Mononuclear cell (primary cell): ENCODE results near the gene GPR22. TPM values are rescaled to one million over a fixed set of nuclear protein-coding genes. Genes with fewer than 3 reads are reported as not detected.

Experiments
- H3K27me3 ChIP-seq: 2 replicates; pipeline ENCODE4 v1.6.0; 2011; ENCODE audit warnings: low read length, control low read depth; ENCODE audit not compliant: insufficient read depth
- H3K4me1 ChIP-seq: 2 replicates; pipeline ENCODE4 v1.5.1; 2011; ENCODE audit warnings: mild to moderate bottlenecking, low read length, control low read depth; ENCODE audit not compliant: insufficient read depth
- H3K4me3 ChIP-seq: 2 replicates; pipeline ENCODE4 v1.5.1; 2011; ENCODE audit warnings: mild to moderate bottlenecking, low read length, moderate library complexity
- H3K9me3 ChIP-seq: 2 replicates; pipeline ENCODE4 v1.5.1; 2011; ENCODE audit warnings: low read depth, mild to moderate bottlenecking, control low read depth, low read length
- total RNA-seq: library from RNA; depleted of rRNA; stranded (reverse); fragments of >200 nt; gene quantifications from one replicate; pipeline ENCODE4 v1.2.3, GENCODE V29; 2012

The GPR22 gene
- total RNA-seq, 1 donor, result 0.21 TPM

GRCh38 chr7:107499731-107500130, 29.9 kb downstream of the GPR22 start:
- Histone ChIP-seq H3K27me3 (no peaks in the 10 kb centered on the region), H3K4me3 (no peak overlapping the region), H3K9me3 (no peaks in the 10 kb centered on the region), H3K4me1 (no peaks in the 10 kb centered on the region)

- Histone ChIP-seq H3K9me3 (no peaks in the 10 kb centered on the region), H3K4me3 (no peak overlapping the region), H3K4me1 (peaks cover 4% of the 10 kb centered on the region), H3K27me3 (no peaks in the 10 kb centered on the region)
Measured at GRCh38 chr7:107501593-107501992, 31.7 kb downstream of the GPR22 start.

GRCh38 chr7:107502154-107502553, 32.3 kb downstream of the GPR22 start:
- peaks cover 10% of the 10 kb centered on the region for H3K4me1 ChIP-seq
- H3K27me3 ChIP-seq, result no peaks in the 10 kb centered on the region
- no peaks in the 10 kb centered on the region for H3K9me3 ChIP-seq
- H3K4me3 ChIP-seq, result no peak overlapping the region

- H3K27me3 ChIP-seq, result no peaks in the 10 kb centered on the region
- H3K4me3 ChIP-seq, result no peak overlapping the region
- peaks cover 11% of the 10 kb centered on the region for H3K4me1 ChIP-seq
- no peaks in the 10 kb centered on the region for H3K9me3 ChIP-seq
Measured at GRCh38 chr7:107502797-107503196, 32.9 kb downstream of the GPR22 start.

- H3K9me3 ChIP-seq, result no peaks in the 10 kb centered on the region
- peaks cover 11% of the 10 kb centered on the region for H3K4me1 ChIP-seq
- H3K27me3 ChIP-seq, result no peaks in the 10 kb centered on the region
- H3K4me3 ChIP-seq, result no peak overlapping the region
Measured at GRCh38 chr7:107503687-107504086, 33.8 kb downstream of the GPR22 start.

- Histone ChIP-seq H3K9me3 (no peaks in the 10 kb centered on the region), H3K4me1 (peaks cover 11% of the 10 kb centered on the region), H3K4me3 (no peak overlapping the region), H3K27me3 (no peaks in the 10 kb centered on the region)
Measured at GRCh38 chr7:107505362-107505761, 35.5 kb downstream of the GPR22 start.

- Histone ChIP-seq H3K4me3 (no peak overlapping the region), H3K4me1 (peaks cover 11% of the 10 kb centered on the region), H3K9me3 (no peaks in the 10 kb centered on the region), H3K27me3 (no peaks in the 10 kb centered on the region)
Measured at GRCh38 chr7:107505997-107506673, 36.3 kb downstream of the GPR22 start.

- H3K4me1 ChIP-seq, result peaks cover 11% of the 10 kb centered on the region
- no peaks in the 10 kb centered on the region for H3K27me3 ChIP-seq
Measured at GRCh38 chr7:107506674-107507339, 37.0 kb downstream of the GPR22 start.

More at GRCh38 chr7:107506674-107507339, 37.0 kb downstream of the GPR22 start:
- Histone ChIP-seq H3K9me3 (no peaks in the 10 kb centered on the region), H3K4me3 (no peak overlapping the region)

Other genes starting within 250 kb of the GPR22 start
- gene COG5, start 93.9 kb downstream of the GPR22 start, total RNA-seq, result 78.9 TPM
- 13.9 TPM for gene DUS4L, start 93.9 kb downstream of the GPR22 start, total RNA-seq
- gene BCAP29, start 110.2 kb downstream of the GPR22 start, total RNA-seq, result 26.7 TPM
- gene SLC26A4, start 190.8 kb downstream of the GPR22 start, total RNA-seq, result not detected